Effector memory CD4-positive, alpha-beta T cell (primary cell): ENCODE measurements around the gene TTLL7.

Experiments
- DNase-seq, 3 donors: peaks; one replicate each; pipeline ENCODE4 v3.0.0-alpha.2; 2020
- H3K27ac ChIP-seq: 2 replicates; pipeline ENCODE4 v1.7.0; 2013; ENCODE audit warnings: mild to moderate bottlenecking, low read length, moderate library complexity; ENCODE audit not compliant: insufficient read depth, poor library complexity, severe bottlenecking
- H3K27me3 ChIP-seq: replicated peaks from 2 replicates; pipeline ENCODE4 v1.7.0; 2013; ENCODE audit warnings: mild to moderate bottlenecking, low read length; ENCODE audit not compliant: insufficient read depth, control insufficient read depth, poor library complexity, severe bottlenecking
- H3K36me3 ChIP-seq: 2 replicates; pipeline ENCODE4 v1.7.0; 2013; ENCODE audit warnings: mild to moderate bottlenecking, low read length, moderate library complexity; ENCODE audit not compliant: control insufficient read depth, insufficient read depth
- H3K4me1 ChIP-seq: 2 replicates; pipeline ENCODE4 v1.7.0; 2013; ENCODE audit warnings: low read length, mild to moderate bottlenecking; ENCODE audit not compliant: control insufficient read depth, insufficient read depth, poor library complexity, severe bottlenecking
- H3K4me3 ChIP-seq: 2 replicates; pipeline ENCODE4 v1.7.0; 2013; ENCODE audit warnings: low read length, low read depth, mild to moderate bottlenecking; ENCODE audit not compliant: insufficient read depth, poor library complexity, severe bottlenecking
- H3K9me3 ChIP-seq: 2 replicates; pipeline ENCODE4 v1.7.0; 2013; ENCODE audit warnings: mild to moderate bottlenecking, low read length, moderate library complexity; ENCODE audit not compliant: control insufficient read depth

TTLL7 gene

GRCh38 chr1:83934550-83934949, 64.4 kb downstream of the TTLL7 start:
- H3K4me3 ChIP-seq: no peak overlapping the region
- DNase-seq: no peak

GRCh38 chr1:83932693-83933092, 66.2 kb downstream of the TTLL7 start:
- Histone ChIP-seq H3K27ac (no peak overlapping the region), H3K27me3 (no peaks in the 10 kb centered on the region), H3K4me3 (no peak overlapping the region)

More at GRCh38 chr1:83934550-83934949, 64.4 kb downstream of the TTLL7 start:
- Histone ChIP-seq H3K36me3 (no peaks in the 10 kb centered on the region), H3K27me3 (no peaks in the 10 kb centered on the region), H3K9me3 (no peaks in the 10 kb centered on the region), H3K27ac (no peak overlapping the region), H3K4me1 (no peaks in the 10 kb centered on the region)

GRCh38 chr1:83932281-83932680, 66.7 kb downstream of the TTLL7 start:
- Histone ChIP-seq H3K4me1 (no peaks in the 10 kb centered on the region), H3K9me3 (no peaks in the 10 kb centered on the region), H3K27me3 (no peaks in the 10 kb centered on the region), H3K4me3 (no peak overlapping the region), H3K36me3 (no peaks in the 10 kb centered on the region), H3K27ac (no peak overlapping the region)
- DNase-seq: no peak

More at GRCh38 chr1:83932693-83933092, 66.2 kb downstream of the TTLL7 start:
- no peak for DNase-seq
- H3K4me1 ChIP-seq: no peaks in the 10 kb centered on the region
- no peaks in the 10 kb centered on the region for H3K9me3 ChIP-seq
- no peaks in the 10 kb centered on the region for H3K36me3 ChIP-seq

GRCh38 chr1:83931658-83932253, 67.2 kb downstream of the TTLL7 start:
- H3K27ac ChIP-seq: no peak overlapping the region

GRCh38 chr1:83929184-83929583, 69.7 kb downstream of the TTLL7 start:
- no peak overlapping the region for H3K27ac ChIP-seq
- no peaks in the 10 kb centered on the region for H3K36me3 ChIP-seq
- H3K4me1 ChIP-seq: no peaks in the 10 kb centered on the region
- no peaks in the 10 kb centered on the region for H3K9me3 ChIP-seq
- H3K27me3 ChIP-seq: no peaks in the 10 kb centered on the region
- DNase-seq: no peak
- no peak overlapping the region for H3K4me3 ChIP-seq

More at GRCh38 chr1:83931658-83932253, 67.2 kb downstream of the TTLL7 start:
- Histone ChIP-seq H3K4me1 (no peaks in the 10 kb centered on the region), H3K27me3 (no peaks in the 10 kb centered on the region), H3K36me3 (no peaks in the 10 kb centered on the region), H3K9me3 (no peaks in the 10 kb centered on the region), H3K4me3 (no peak overlapping the region)
- peak in 1 of 3 donors; percentile 1 for DNase-seq

- H3K4me1 ChIP-seq: no peaks in the 10 kb centered on the region
- no peaks in the 10 kb centered on the region for H3K36me3 ChIP-seq
- no peak for DNase-seq
- no peaks in the 10 kb centered on the region for H3K9me3 ChIP-seq
- H3K27me3 ChIP-seq: no peaks in the 10 kb centered on the region
- H3K4me3 ChIP-seq: no peak overlapping the region
- no peak overlapping the region for H3K27ac ChIP-seq
Measured at GRCh38 chr1:83928396-83928795, 70.5 kb downstream of the TTLL7 start.

GRCh38 chr1:83927701-83928100, 71.2 kb downstream of the TTLL7 start:
- no peak overlapping the region for H3K4me3 ChIP-seq
- H3K27me3 ChIP-seq: no peaks in the 10 kb centered on the region
- no peaks in the 10 kb centered on the region for H3K9me3 ChIP-seq
- H3K27ac ChIP-seq: no peak overlapping the region
- DNase-seq: no peak
- H3K36me3 ChIP-seq: no peaks in the 10 kb centered on the region
- no peaks in the 10 kb centered on the region for H3K4me1 ChIP-seq

GRCh38 chr1:83927061-83927460, 71.9 kb downstream of the TTLL7 start:
- no peak for DNase-seq
- H3K27ac ChIP-seq: no peak overlapping the region
- H3K4me3 ChIP-seq: no peak overlapping the region
- H3K27me3 ChIP-seq: no peaks in the 10 kb centered on the region
- no peaks in the 10 kb centered on the region for H3K4me1 ChIP-seq
- H3K36me3 ChIP-seq: no peaks in the 10 kb centered on the region
- no peaks in the 10 kb centered on the region for H3K9me3 ChIP-seq

- H3K36me3 ChIP-seq: no peaks in the 10 kb centered on the region
- H3K4me1 ChIP-seq: no peaks in the 10 kb centered on the region
- no peaks in the 10 kb centered on the region for H3K9me3 ChIP-seq
- no peaks in the 10 kb centered on the region for H3K27me3 ChIP-seq
- DNase-seq: no peak
- H3K27ac ChIP-seq: no peak overlapping the region
- no peak overlapping the region for H3K4me3 ChIP-seq
Measured at GRCh38 chr1:83923553-83923952, 75.4 kb downstream of the TTLL7 start.

- no peaks in the 10 kb centered on the region for H3K27me3 ChIP-seq
- H3K36me3 ChIP-seq: no peaks in the 10 kb centered on the region
- no peak for DNase-seq
- H3K27ac ChIP-seq: no peak overlapping the region
- no peaks in the 10 kb centered on the region for H3K4me1 ChIP-seq
- H3K9me3 ChIP-seq: no peaks in the 10 kb centered on the region
- H3K4me3 ChIP-seq: no peak overlapping the region
Measured at GRCh38 chr1:83922431-83922830, 76.5 kb downstream of the TTLL7 start.
